CD4-positive, alpha-beta T cell treated with Interleukin-4 for 1 hour (primary cell): ENCODE results near the gene TRAPPC10.
"Not testable (repeated sequence)": the region's sequence is repeated elsewhere in the genome, so short reads cannot be mapped to it uniquely, and the experiment has no call there.

Experiments used
- DNase-seq, 2 donors: peaks; one replicate each; pipeline ENCODE4 v3.0.0-alpha.2; 2020 to 2022

Gene TRAPPC10

DNA sequence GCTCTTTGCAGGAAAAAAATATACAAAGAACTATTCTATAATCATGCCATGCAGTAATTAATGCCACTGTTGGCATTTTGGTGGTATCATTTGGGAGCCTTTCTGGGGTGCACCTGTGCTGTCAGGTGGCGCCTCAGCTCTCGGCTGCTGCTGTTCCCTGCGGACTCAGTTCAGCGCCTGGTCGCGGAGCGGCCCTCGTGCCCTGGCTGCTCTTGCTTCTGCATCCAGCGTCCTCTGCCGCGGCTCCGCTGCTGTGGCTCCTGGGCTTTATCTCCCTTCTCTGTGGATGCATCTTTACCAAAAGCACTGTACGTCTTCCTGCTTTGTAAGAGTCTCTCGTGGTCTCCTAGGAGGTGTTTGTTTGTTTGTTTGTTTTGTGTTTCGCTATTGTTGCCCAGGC is 60.0 kb downstream of the TRAPPC10 start:
- DNase-seq, result no peak

GRCh38 chr21:44074315-44074958 is 62.3 kb downstream of the TRAPPC10 start:
- DNase-seq, result peak in 1 of 2 donors; percentile 32

DNA sequence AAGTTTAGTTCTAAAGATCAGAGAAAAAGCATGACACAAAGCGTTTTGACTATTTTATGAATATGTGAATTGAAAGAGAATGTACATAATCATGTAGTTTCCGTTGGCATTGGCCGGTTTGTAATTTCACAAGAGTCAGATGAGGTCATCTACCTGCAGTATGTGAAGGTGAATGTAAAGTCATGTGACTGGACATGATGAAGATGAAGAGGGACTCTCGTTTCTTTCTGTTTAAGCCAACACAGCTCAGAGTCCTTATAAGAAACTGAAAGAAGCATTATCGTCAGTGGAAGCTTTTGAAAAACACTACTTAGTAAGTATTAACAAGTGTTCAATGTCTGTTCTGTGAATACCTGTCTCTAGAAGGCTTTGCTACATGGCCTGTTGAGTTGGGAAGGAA is 64.2 kb downstream of the TRAPPC10 start:
- no peak for DNase-seq

DNA sequence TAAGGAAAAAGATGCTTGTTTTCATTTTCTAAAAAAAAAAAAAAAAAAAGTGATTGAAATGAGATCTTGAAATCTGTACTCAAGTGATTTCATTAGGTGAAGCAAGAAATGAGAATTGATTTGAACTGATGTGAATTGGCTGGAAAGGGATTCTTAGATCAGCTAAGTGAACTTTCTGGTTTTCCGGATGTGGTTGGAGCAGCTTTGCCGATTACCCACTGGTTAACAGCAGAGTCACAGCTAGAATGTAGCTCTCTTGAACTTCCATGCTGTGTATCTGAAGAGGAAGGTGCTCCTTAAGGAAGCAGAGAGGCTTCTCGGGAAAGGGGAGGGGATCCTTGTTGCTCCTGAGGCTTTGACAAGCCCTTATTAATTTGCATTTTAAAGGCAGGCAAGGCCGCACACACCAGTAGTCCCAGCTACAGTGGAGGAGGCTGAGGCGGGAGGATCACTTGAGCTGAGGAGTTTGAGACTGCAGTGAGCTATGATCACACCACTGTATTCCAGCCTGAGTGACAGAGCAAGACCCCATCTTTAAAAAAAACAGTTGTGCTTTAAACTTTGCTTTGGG is 66.4 kb downstream of the TRAPPC10 start:
- peak in 1 of 2 donors; percentile 32 for DNase-seq

DNA sequence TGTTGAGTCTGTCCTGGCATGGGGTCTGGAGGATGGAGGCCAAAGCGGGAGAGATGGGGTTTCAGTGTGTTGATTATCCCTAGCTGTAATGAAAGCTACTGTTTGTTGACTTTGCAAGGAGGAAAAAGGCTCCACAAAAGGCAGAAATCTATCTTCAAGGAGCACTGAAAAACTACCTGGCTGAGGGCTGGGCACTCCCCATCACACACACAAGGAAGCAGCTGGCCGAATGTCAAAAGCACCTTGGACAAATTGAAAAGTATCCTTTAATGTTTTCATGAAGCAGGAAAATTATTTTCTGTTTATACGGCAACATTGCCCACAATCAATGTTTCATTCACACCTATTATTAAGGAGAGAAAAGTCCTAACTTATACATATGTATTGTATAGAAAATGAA is 67.3 kb downstream of the TRAPPC10 start:
- no peak for DNase-seq

DNA sequence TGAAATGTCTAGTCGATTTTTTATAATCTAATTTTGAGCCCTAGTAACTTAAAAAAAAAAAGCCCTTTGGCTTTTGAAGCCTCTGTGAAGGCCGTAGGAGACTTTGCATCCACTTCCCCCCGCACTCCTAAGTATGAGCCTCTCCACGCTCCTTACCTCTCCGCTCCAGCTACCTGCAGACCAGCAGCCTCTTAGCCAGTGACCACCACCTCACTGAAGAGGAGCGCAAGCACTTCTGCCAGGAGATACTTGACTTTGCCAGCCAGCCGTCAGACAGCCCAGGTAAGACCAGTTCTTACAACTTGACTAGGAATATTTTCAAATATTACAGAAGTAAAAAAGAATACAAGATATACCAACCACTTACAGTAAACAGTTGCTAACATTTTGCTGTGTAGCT is 67.7 kb downstream of the TRAPPC10 start:
- DNase-seq, result no peak

DNA sequence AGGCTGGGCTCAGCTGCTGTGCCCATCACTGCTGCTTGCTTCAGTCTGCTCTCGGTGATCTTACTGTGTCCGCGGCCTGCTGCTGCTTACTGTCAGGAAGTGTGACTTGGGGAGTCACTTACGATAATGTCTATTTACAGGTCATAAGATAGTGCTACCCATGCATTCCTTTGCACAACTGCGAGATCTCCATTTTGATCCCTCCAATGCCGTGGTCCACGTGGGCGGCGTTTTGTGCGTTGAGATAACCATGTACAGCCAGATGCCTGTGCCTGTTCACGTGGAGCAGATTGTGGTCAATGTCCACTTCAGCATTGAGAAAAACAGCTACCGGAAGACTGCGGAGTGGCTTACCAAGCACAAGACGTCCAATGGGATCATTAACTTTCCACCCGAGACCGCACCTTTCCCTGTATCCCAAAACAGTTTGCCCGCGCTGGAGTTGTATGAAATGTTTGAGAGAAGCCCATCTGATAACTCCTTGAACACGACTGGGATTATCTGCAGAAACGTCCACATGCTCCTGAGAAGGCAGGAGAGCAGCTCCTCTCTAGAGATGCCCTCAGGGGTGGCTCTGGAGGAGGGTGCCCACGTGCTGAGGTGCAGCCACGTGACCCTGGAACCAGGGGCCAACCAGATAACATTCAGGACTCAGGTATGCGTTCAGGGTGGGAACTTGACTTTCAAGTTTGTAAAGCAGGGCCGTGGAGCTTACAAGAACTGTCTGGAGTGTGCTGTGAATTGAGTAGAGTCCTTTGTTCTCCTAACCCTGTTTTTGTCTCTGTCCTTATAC is 70.7 kb downstream of the TRAPPC10 start:
- no peak for DNase-seq

DNA sequence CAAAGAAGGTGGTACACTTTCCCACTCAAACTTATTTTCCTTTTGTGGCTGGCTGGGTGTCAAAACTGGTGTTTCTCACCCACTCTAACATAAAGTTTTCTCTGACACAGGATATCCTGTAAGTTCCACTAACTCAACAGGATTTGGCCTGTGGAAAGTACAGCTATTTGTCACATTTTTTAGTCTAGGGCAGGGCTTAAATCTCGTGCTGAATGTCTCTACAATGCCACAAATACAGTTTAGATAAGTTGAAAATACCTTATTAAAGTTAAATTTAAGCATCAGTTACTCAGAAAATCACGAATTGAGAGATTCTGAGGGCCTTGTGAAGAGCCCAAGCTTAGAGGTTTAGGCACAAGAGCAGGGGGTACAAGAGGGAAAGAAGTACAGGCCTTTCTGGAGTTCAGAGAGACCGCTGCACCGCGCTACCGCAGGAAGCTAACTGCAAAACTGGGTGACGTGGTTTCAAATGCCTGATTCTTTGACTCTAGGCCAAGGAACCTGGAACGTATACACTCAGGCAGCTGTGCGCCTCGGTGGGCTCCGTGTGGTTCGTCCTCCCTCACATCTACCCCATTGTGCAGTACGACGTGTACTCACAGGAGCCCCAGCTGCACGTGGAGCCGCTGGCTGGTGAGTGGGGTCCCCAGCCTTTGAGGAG is 71.7 kb downstream of the TRAPPC10 start:
- peak; percentile 70 to 73 for DNase-seq

DNA sequence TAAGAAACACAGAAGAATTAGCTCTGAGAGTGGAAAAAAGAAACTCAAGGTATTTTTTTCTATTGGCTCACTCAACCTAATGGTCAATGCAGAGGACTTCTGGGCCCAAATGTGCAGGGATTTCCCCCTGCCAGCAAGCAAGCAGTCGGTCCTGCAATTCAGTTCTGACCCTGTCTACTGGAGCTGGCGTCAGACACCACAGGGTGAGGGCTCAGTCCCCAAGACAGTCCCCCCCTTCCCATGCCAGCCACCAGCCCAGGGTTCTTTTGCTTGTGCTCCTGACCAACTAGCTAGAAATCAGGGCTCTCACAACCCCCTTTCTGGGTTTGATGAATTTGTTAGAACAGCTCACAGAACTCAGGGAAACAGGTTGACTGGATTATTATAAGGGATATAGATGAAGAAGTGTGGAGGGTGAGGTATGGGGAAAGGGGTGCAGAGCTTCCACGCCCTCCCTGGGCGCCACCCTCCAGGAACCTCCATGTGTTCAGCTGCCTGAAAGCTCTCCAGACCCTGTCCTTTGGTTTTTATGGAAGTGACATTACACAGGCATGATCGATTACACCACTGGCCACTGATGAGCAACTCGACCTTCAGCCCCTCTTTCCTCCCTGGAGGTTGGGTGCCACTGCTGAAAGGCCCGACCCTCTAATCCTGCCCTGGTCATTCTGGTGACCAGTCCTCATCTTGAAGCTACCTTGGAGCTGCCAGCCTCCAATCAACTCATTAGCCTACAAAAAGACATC is 72.6 kb downstream of the TRAPPC10 start:
- no peak for DNase-seq

DNA sequence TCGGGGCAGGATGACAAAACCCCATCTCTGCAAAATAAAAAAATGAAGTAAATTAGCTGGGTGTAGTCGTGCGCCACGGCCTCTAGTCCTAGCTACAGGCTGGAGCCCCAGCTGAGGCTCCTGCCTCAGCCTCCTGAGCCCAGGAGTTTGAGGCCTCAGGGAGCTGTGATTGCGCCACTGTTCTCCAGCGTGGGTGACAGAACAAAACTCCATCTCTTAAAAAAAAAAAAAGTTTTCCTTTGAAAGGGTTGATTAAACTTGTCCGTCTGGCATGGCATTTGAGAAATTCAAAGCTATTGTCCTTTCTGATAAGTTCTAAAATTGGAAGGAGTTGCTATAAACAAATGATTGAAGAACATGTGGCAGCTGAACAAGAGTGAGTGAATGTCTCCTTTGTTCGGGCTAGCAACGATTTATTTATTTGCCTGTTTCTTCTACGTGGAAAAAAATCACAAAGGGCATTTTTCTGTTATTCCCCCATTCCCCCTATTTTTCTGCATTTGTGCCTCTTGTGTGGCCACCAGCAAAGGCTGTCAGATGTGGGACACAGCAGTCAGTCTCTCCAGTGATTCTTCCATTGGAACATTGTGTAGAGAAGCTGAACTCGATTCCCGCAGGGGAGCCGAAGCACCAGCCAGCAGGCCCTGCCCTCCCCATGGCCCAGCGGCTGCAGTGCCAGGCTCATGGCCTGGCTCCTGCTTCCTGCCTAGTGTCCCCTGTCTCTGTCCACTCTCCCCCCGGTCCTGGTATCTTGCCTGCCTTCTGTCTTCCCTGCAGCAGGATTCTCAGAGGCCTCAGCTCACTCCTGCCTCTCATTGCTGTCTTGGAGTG is 73.6 kb downstream of the TRAPPC10 start:
- DNase-seq, result no peak

DNA sequence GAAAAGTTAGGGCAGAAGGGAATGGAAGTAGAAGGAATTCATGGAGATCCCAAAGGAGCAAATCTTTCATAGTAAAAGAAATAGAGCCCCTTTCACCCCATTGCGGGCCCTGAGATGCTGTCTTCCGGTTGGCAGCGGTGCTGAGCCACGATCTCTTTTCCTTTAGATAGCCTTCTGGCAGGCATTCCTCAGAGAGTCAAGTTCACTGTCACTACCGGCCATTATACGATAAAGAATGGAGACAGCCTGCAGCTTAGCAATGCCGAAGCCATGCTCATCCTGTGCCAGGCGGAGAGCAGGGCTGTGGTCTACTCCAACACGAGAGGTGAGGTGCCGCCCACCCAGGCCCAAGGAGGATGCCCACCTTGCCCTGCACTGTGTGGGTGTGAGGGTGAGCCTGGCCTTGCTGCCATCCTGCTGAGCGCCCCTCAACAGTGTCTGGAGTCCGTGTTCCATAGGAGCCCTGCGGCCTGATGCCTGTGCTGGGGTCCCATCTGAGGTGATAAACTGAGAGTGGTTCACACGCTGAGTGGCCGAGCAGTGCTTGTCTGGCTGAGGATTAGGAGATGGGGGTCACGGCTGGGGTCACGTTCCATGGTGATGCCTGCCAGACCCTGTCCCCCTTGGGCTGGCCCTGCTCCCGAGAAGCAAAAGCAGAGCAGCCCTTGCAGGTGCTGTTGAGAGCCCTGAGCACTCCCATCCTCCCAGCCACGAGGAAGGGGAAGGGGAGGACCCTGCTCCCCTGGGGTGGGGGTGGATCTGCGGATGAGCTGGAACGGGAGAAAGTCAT is 74.7 kb downstream of the TRAPPC10 start:
- DNase-seq, result no peak

DNA sequence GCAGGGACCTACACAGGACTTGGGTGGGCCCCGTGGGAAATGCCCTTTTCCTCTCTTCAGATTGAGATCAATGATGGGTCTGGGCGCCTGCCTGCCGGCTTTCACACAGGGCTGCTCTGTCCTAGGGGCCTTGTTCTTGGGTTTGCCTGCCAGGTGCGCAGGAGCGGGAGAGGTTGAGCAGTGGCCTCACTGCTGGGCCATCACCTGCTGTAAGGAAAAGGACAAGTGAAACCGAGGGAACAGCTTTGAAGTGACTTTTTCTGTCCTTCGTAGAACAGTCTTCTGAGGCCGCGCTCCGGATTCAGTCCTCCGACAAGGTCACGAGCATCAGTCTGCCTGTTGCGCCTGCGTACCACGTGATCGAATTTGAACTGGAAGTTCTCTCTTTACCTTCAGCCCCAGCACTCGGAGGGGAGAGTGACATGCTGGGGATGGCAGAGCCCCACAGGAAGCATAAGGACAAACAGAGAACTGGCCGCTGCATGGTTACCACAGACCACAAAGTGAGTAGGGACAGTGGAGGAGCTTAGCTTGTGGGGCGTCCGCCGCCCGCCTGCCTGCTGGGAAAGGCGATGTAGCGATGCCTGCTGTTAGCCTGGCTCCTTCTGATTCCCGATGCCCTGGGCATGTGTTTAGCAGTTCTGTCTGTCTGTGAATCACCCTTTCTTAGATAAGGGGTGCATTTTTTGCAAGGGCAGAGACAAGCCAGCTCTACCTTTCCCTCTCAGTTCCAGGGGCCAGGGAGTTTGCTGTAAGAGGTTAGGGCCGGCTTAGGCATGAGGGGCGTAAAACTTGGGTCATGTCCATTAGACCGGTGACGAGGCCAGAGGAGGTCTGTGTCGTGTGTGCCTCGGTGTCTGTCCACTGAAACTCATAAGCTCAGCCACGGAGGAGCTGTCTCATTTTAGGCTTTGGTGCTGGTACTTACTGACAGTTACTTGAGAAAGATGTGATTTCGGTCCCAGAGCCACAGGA is 75.6 kb downstream of the TRAPPC10 start:
- DNase-seq, result peak; percentile 29 to 46

DNA sequence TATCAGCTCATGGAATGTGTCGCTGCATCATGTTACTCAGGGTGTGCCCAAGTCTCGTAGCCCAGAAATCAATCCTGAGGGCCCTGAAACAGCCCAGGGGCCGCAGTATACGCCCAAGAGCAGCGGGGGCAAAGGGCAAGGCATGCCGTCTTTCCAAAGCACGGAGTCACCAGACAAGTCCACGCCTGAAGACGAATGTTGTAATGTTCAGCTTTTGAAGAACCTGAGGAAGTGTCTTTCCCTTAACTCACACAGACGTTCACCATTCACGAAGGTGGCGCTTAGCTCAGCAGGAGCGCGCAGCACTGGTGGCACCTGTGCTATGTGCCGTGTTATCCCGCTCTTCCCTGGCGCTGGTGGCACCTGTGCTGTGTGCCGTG is 76.3 kb downstream of the TRAPPC10 start:
- no peak for DNase-seq

DNA sequence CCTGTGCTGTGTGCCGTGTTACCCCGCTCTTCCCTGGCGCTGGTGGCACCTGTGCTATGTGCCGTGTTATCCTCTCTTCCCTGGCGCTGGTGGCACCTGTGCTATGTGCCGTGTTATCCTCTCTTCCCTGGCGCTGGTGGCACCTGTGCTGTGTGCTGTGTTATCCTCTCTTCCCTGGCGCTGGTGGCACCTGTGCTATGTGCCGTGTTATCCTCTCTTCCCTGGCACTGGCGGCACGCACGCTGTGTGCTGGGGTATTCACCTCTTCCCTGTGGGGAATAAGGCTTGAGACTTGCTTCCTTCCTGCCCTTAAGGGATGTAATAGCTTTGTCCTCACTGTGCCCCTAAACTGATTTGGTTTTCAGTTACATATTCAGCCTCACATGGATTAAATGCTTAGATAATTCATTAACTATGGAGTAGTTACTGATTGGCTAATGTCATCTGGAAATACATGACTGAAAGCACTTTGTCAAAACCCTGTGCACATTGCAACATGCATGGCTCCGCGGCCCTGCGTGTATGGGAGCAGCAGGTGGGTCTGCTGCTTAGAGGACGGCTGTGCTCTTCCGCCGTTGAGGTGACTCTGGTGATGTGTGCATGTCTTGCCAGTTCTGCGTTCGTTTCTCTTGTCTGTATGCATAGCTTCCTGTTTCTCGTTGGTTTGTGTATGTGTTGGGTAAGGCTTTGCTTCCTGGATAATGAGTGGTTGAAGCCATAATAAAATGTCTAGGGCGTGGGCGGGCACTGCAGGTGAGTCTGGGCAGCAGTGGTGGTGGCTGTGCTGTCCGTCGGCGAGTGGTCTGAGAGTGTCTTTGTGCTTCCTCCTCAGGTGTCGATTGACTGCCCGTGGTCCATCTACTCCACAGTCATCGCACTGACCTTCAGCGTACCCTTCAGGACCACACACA is 77.1 kb downstream of the TRAPPC10 start:
- peak; percentile 68 to 73 for DNase-seq

- peak; percentile 33 to 54 for DNase-seq
Measured at GRCh38 chr21:44090325-44090724, 78.2 kb downstream of the TRAPPC10 start.

DNA sequence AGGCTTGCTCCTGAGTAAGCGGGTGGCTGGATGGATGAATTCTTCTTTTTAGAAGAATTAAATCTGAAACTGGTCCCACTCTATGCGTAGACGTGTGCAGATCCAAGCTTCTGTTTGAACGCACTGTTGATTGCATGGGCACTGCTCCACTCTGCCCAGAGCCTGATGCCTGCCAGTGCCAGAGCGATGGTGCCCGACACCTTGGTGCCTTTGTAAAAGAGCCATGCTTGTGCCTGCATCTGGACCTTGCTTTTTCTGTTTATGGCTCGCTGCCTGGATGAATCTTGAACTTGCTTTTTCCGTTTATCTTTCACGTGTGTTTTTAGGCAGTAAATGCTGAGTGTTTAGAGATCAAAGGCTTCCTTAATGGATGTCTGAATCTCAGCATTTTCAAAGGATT is 80.1 kb downstream of the TRAPPC10 start:
- no peak for DNase-seq

- DNase-seq, result no peak
Measured at GRCh38 chr21:44093761-44094160, 81.7 kb downstream of the TRAPPC10 start.

GRCh38 chr21:44094832-44095231 is 82.7 kb downstream of the TRAPPC10 start:
- no peak for DNase-seq

- not testable (repeated sequence) for DNase-seq
Measured at GRCh38 chr21:44098507-44098906, 86.4 kb downstream of the TRAPPC10 start.
